Effector memory CD8-positive, alpha-beta T cell (primary cell): ENCODE results near the gene POLR1D.

ENCODE experiments used
- ATAC-seq: fragments of 150-1000 bp; cut with Tn5 transposase; replicated peaks from 2 replicates; pipeline ENCODE4 v1.10.0; 2021; ENCODE audit warnings: mild to moderate bottlenecking, moderate library complexity
- DNase-seq, 3 experiments: peaks; one replicate each; pipeline ENCODE4 v3.0.0; 2021
- H3K27ac Mint-ChIP-seq, 2 donors: one replicate each; pipeline ENCODE4 v1.8.0; 2022; ENCODE audit warnings: mild to moderate bottlenecking in 2 of 2, mixed read lengths in 2 of 2, moderate library complexity in 2 of 2
- H3K27me3 Mint-ChIP-seq, 2 donors: one replicate each; pipeline ENCODE4 v1.8.0; 2022; ENCODE audit warnings: mixed read lengths in 2 of 2
- H3K36me3 Mint-ChIP-seq: one replicate; pipeline ENCODE4 v1.8.0; 2022; ENCODE audit warnings: mild to moderate bottlenecking, moderate library complexity, mixed read lengths; ENCODE audit not compliant: insufficient read depth
- H3K4me1 Mint-ChIP-seq, 2 donors: one replicate each; pipeline ENCODE4 v1.8.0; 2022; ENCODE audit warnings: low read depth in 2 of 2, mixed read lengths in 2 of 2
- H3K4me3 Mint-ChIP-seq, 2 donors: one replicate each; pipeline ENCODE4 v1.8.0; 2022; ENCODE audit warnings: mild to moderate bottlenecking in 2 of 2, mixed read lengths in 2 of 2, moderate library complexity in 2 of 2
- H3K9me3 Mint-ChIP-seq, 2 donors: one replicate each; pipeline ENCODE4 v1.8.0; 2022; ENCODE audit warnings: mixed read lengths in 2 of 2

The POLR1D gene

DNA sequence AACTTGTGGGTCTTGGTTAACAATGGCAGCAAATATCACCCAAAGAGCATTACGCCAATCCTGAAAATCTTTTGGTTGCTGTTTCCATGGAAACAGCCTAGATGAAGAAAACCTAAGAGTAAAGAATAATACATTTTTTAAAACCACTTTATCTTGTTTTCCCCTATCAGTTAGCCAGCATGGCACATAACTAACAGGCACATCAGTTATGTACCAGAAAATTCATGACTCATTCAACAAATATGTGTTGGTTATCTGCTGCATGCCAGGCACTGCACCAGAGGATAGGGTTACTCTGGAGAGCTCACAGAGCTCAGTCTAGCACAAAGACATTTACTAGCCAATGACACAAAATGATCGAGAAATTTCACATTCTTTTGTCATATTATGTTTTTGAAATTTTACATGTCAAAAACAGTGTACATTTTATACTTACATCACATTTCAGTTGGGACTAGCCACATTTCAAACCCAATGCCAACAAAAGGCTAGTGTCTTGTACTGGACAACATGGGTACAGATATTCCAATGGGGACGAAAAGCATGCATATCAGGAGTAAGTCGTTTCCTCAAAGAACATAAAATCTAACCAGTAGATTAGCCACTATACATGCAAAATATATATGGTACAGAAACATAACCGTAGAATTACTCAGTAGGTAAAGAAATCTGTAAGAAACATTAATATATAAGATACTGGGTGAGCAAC is 21.7 kb upstream of the POLR1D start:
- ATAC-seq (no peak), DNase-seq (no peak)
- H3K9me3 Mint-ChIP-seq = no peaks in the 10 kb centered on the region
- H3K4me3 Mint-ChIP-seq = no peak overlapping the region
- H3K4me1 Mint-ChIP-seq = peaks cover 5 to 17% of the 10 kb centered on the region in 2 donors
- no peaks in the 10 kb centered on the region for H3K36me3 Mint-ChIP-seq
- H3K27ac Mint-ChIP-seq = no peak overlapping the region
- H3K27me3 Mint-ChIP-seq = no peaks in the 10 kb centered on the region

DNA sequence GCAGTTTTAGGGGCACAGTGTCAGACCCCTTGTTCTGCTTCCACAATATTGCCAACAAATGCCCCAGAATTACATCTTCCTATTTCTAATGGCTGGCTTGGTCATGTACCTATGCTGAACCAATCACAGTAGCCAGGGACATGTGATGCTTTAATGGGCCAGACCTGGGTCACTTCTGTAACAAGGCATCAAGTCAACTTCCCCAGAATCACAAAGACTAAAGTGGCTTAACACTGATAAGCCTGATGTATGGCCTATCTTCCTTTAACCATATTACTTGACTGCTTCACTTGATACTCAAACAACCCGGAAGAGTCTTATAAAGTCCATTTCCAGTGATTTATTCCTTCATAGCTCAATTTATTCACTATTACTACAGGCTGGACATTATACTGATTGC is 21.0 kb upstream of the POLR1D start:
- ATAC-seq = no peak
- Mint-ChIP-seq H3K27ac (no peak overlapping the region), H3K27me3 (no peaks in the 10 kb centered on the region), H3K4me1 (peaks cover 6 to 18% of the 10 kb centered on the region in 2 donors), H3K4me3 (no peak overlapping the region), H3K36me3 (no peaks in the 10 kb centered on the region), H3K9me3 (no peaks in the 10 kb centered on the region)
- DNase-seq = no peak

DNA sequence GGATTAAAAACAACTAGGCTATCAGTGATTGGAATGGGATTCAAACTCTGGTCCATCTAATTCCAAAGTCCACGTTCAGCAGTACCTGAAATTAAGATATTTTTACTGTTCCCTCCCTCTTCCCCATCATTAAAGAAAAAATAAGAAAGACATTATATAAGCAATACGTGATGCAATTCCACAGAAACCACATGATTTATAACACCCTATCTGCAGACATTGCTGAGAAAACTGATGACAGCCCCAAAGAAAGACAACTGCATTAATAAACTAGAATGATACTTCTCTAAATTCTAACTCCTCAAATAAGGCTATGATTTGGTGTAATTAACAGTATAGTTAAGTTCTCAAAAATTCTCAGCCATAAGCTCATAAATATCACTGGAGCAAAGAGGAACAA is 20.5 kb upstream of the POLR1D start:
- H3K36me3 Mint-ChIP-seq = no peaks in the 10 kb centered on the region
- H3K27ac Mint-ChIP-seq = no peak overlapping the region
- no peaks in the 10 kb centered on the region for H3K27me3 Mint-ChIP-seq
- H3K9me3 Mint-ChIP-seq = no peaks in the 10 kb centered on the region
- peaks cover 8 to 22% of the 10 kb centered on the region in 2 donors for H3K4me1 Mint-ChIP-seq
- no peak overlapping the region for H3K4me3 Mint-ChIP-seq
- no peak for ATAC-seq
- no peak for DNase-seq

DNA sequence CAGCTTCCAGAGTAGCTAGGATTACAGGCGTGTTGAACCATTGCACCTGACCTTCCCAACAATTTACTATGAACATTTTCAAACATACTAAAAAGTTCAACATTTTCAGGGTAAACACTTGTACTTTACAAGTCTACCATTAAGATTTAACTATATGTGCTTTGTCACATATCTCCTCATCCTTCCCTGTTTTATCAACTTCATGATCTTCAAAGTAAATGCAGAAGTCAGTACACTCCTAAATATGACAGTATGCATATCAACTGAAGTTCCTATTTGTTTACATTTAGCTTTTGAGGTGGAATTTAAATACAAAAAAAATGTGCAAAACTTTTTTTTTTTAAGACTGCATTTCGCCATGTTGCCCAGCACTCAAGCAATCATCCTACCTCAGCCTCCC is 19.9 kb upstream of the POLR1D start:
- ATAC-seq (no peak), DNase-seq (no peak)
- no peaks in the 10 kb centered on the region for H3K27me3 Mint-ChIP-seq
- H3K4me3 Mint-ChIP-seq = no peak overlapping the region
- H3K36me3 Mint-ChIP-seq = no peaks in the 10 kb centered on the region
- no peaks in the 10 kb centered on the region for H3K9me3 Mint-ChIP-seq
- no peak overlapping the region for H3K27ac Mint-ChIP-seq
- H3K4me1 Mint-ChIP-seq = peaks cover 10 to 22% of the 10 kb centered on the region in 2 donors

DNA sequence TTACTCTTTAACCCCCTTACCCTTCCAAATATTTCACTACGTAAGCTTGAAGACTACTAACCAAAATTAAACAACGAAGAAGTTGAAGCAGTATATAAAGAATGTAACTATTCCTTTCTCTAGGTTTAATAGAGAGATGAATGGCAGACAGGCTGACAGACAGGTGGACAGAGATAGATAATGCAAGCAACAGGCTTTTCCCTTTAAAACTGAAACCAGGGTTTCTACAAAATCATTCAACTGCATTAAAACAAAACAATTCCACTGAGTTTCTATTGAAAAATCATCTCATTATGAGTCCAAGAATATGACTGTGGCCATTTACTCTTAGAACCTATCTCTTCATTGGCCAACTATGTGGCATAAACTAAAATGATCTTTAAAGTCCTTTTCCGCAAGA is 16.6 kb upstream of the POLR1D start:
- no peaks in the 10 kb centered on the region for H3K9me3 Mint-ChIP-seq
- ATAC-seq = no peak

DNA sequence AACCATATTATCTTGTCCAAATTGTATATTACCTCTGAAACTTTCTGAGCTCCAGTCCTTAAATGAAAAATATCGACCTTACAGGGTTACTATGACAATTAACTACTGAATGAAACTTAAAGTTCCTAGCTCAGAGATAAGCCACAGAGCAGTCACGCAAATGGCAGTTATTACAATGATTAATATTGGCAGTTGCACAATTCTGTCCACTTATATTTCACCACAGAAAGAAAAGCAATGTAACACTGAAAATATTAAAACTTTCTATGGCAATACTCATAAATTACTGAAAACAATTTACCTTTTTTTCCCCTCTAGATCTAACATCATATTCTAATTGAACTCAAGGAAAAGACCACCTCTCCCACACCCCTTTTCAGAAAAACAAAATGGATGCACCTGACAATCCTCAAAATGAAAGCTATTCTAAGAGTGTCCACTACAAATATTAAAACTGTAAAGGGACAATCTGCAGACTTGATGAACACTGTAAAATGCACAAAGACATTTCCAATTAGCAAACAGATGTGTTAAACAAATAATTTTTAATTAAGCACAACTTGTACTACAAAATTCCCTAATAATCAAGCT is 16.0 kb upstream of the POLR1D start:
- Mint-ChIP-seq H3K9me3 (no peaks in the 10 kb centered on the region), H3K4me3 (no peak overlapping the region), H3K27me3 (no peaks in the 10 kb centered on the region), H3K36me3 (no peaks in the 10 kb centered on the region), H3K27ac (no peak overlapping the region), H3K4me1 (peaks cover 14 to 28% of the 10 kb centered on the region in 2 donors)
- no peak for DNase-seq
- ATAC-seq = no peak

More for the DNA sequence above, 16.6 kb upstream of the POLR1D start:
- peaks cover 10 to 27% of the 10 kb centered on the region in 2 donors for H3K4me1 Mint-ChIP-seq
- H3K27me3 Mint-ChIP-seq = no peaks in the 10 kb centered on the region
- H3K27ac Mint-ChIP-seq = no peak overlapping the region
- no peaks in the 10 kb centered on the region for H3K36me3 Mint-ChIP-seq
- no peak for DNase-seq
- no peak overlapping the region for H3K4me3 Mint-ChIP-seq

DNA sequence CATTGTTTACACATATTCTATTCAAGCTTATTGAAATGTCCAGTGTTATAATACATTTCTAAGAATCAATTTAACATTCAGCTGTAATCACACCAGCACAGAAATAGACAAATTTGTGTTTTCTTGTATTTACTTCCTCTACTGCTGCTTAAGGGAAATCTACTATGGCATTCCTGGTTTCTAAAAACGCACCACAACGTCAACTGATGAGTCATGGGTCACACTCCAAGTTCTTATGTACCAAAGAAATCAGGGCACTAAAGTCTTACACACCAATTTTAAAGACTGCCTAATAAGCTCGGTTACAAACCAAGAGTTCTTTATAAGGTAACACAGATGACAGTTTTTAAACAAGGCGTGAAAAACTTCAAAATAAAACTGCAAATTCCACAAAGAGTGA is 14.6 kb upstream of the POLR1D start:
- peaks cover 17 to 34% of the 10 kb centered on the region in 2 donors for H3K4me1 Mint-ChIP-seq
- no peaks in the 10 kb centered on the region for H3K9me3 Mint-ChIP-seq
- ATAC-seq = no peak
- no peak for DNase-seq
- H3K27me3 Mint-ChIP-seq = no peaks in the 10 kb centered on the region
- no peak overlapping the region for H3K27ac Mint-ChIP-seq
- no peaks in the 10 kb centered on the region for H3K36me3 Mint-ChIP-seq
- no peak overlapping the region for H3K4me3 Mint-ChIP-seq

DNA sequence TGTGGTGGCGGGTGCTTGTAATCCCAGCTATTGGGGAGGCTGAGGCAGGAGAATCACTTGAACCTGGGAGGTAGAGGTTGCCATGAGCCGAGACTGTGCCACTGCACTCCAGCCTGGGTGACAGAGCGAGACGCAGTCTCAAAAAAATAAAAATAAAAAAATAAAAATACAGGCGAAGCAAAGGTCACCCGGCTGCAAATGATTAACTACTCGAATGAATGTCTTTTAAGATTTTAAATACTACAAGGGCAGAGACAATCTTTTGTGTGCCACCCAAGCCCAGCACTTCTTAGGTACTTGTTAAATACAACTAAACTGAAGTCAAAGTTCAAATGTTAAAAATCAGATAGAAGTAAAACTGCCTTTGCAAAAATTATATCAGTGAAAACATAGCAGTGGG is 8.1 kb upstream of the POLR1D start:
- H3K27me3 Mint-ChIP-seq = no peaks in the 10 kb centered on the region
- peak overlapping the region in 1 of 2 donors; percentile 14 for H3K27ac Mint-ChIP-seq
- peaks cover 41 to 44% of the 10 kb centered on the region in 2 donors for H3K4me1 Mint-ChIP-seq
- no peak for ATAC-seq
- H3K36me3 Mint-ChIP-seq = no peaks in the 10 kb centered on the region
- DNase-seq = no peak
- no peak overlapping the region for H3K4me3 Mint-ChIP-seq
- no peaks in the 10 kb centered on the region for H3K9me3 Mint-ChIP-seq

DNA sequence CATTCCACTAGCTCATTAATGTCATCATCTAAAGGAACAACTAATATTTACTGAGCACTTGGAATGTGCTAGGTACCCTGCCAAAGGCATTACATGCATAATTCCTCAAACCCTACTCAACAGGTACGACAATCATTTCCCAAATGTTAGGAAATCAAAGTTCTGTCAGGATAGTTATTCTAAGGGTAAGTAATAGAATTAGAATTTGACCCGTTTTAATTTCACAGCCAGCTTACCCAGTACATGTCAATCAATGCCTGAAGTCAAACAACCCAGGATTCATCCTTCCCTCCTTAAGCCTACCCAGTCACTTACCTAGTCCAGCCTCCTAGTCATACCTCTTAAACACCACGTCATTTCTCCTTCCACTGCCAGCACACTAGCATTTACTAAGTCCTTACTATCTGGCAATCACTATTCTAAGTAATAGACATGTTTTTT is 3.8 kb upstream of the POLR1D start:
- H3K9me3 Mint-ChIP-seq = no peaks in the 10 kb centered on the region
- no peaks in the 10 kb centered on the region for H3K27me3 Mint-ChIP-seq
- peaks cover 33 to 39% of the 10 kb centered on the region in 2 donors for H3K4me1 Mint-ChIP-seq
- DNase-seq (no peak), ATAC-seq (no peak)
- peaks cover 21% of the 10 kb centered on the region for H3K36me3 Mint-ChIP-seq
- no peak overlapping the region for H3K27ac Mint-ChIP-seq
- H3K4me3 Mint-ChIP-seq = no peak overlapping the region

DNA sequence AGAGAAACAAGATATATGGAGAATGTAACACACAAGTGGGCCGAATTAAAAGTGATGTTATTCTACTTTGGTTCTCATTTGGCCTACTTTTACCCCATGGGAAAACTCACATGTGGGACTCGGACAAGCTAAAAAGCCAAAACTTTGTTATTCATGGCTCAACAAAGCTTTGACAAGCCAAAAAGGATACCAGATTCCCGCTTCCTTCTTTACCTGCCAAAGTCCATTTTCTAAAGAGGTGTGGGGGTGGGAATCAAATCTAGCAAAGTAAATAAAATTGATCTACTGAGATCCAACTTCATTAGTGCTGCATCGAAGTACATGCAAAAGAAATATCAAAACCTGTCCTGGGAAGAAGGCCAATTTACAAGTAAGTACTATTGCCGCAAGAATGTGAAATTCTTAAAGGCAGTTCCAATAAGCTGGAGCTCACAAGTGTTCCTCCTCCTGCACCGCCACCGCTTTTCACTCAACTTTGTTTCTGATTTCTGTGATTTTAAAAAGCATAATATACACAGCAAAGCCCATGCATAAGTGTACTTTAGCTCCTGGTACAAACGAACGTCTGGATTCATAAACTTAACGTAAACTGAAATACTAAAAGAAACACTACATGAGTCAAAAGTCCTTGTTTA is 2.5 kb upstream of the POLR1D start:
- H3K4me3 Mint-ChIP-seq = peak overlapping the region; percentile 81 to 86
- H3K36me3 Mint-ChIP-seq = peaks cover 28% of the 10 kb centered on the region
- no peaks in the 10 kb centered on the region for H3K9me3 Mint-ChIP-seq
- ATAC-seq (no peak), DNase-seq (no peak)
- H3K27me3 Mint-ChIP-seq = no peaks in the 10 kb centered on the region
- H3K4me1 Mint-ChIP-seq = peaks cover 32 to 45% of the 10 kb centered on the region in 2 donors
- peak overlapping the region; percentile 68 to 89 for H3K27ac Mint-ChIP-seq

DNA sequence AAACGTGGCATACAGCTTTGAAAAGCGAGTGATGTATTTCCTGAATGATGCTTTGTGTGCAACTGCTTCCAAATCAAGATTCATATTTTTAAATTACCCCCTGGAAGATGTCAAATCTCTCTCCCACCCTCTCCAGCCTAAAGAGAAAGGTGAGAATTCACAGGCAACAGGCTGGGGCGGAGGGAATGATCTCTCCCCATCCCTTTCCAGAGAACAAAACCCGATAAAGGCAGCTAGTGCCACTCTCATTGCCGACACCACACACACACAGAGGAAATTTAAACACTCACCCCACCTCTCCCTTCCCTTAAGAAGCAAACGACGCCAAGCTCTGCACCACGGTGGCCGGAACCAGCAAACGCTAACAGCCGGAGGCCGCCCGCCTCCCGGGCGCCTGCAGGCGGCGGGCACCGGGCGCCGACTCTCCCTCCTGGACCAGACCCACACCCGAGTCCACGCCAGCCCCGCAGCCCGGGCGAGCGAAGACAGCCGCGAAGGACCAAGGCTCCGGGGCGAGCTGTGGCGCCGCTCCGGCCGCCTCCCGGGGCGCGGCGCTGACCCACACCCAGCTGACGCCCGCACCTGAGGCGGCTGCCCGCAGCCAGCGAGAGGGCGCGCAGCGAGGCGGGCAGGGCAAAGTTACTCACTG is 1.8 kb upstream of the POLR1D start:
- Mint-ChIP-seq H3K4me1 (peaks cover 29 to 49% of the 10 kb centered on the region in 2 donors), H3K27me3 (no peaks in the 10 kb centered on the region), H3K9me3 (no peaks in the 10 kb centered on the region), H3K4me3 (peak overlapping the region; percentile 81 to 86), H3K36me3 (peaks cover 34% of the 10 kb centered on the region), H3K27ac (peak overlapping the region; percentile 89 to 93)
- ATAC-seq (peak; percentile 19), DNase-seq (peak; percentile 27 to 36 (median 32))

DNA sequence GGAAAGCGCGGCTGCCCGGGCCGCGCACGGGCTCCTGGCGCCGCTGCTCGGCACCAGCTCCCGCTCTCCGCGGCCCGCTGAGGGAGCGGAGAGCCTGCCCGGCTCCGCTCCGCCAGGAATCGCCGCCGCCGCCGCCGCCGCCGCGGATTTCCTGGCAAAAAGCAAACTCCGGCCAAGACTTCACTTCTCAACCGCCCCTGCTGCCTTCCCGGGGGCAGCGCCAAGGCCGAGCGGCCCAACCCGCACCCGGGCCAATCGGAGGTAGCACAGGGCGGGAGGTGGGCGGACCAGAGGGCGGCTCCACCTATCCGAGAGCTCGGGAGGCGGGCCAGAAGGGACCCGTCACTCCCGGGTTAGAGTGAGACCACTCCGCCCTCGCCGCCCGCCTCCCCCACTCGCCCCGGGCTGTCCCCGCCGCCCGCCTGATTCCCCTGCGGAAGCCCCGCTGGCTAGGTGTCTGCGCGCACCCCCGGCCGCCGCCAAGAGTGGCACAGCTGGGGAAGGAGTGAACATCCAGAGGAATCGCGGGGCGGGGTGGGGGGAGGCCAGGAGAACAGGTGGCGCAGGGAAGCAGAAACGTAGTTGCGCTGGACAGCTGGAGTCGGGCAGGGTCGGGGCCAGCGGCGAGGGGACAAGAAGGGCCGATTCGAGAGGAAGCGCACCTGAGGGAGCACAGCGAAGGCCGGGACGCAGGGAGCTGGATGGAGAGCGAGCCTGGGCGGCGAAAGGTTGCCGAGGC is 1.1 kb upstream of the POLR1D start, which contains the start of gene LNX2:
Gene LNX2, minus strand, starts transcription at position 153 of the 739 bp plus-strand sequence. CDS start 38,826 bp downstream, outside the sequence.
- H3K4me1 Mint-ChIP-seq = peaks cover 30 to 53% of the 10 kb centered on the region in 2 donors
- ATAC-seq = peak; percentile 80
- peak; percentile 96 to 98 (median 97) for DNase-seq
- H3K9me3 Mint-ChIP-seq = no peaks in the 10 kb centered on the region
- peaks cover 34% of the 10 kb centered on the region for H3K36me3 Mint-ChIP-seq
- peak within 1 kb of the TSS; percentile 81 to 86 for H3K4me3 Mint-ChIP-seq
- H3K27ac Mint-ChIP-seq = peak within 1 kb of the TSS; percentile 89 to 93
- H3K27me3 Mint-ChIP-seq = no peaks in the 10 kb centered on the region

DNA sequence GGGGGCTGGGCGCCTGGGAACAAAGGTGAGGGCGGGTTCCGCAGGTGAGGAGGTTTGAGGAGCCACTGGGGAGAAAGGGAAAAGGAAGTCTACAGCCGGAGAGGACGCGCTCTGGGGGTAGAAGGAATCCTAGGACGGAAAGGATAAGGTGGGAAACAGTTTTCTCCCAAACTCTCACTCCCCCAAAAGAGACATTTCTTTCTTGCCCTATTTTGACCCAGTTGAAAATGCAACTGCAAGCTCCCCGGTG is 651 bp upstream of the POLR1D start:
- peaks cover 34 to 56% of the 10 kb centered on the region in 2 donors for H3K4me1 Mint-ChIP-seq
- H3K9me3 Mint-ChIP-seq = no peaks in the 10 kb centered on the region
- ATAC-seq (no peak), DNase-seq (peak in 1 of 3 experiments; percentile 35)
- H3K36me3 Mint-ChIP-seq = peaks cover 34% of the 10 kb centered on the region
- peak overlapping the region; percentile 87 to 93 for H3K27ac Mint-ChIP-seq
- no peaks in the 10 kb centered on the region for H3K27me3 Mint-ChIP-seq
- H3K4me3 Mint-ChIP-seq = peak overlapping the region; percentile 81 to 86
